ENCODE measurements around the gene OR4D1.

- TF ChIP-seq CTCF (IDR thresholded peaks at IDR 0.05) (no peak), POLR2A (IDR thresholded peaks at IDR 0.05) (no peak), EP300 (IDR thresholded peaks at IDR 0.05) (no peak)
Observed at GRCh38 chr17:58158181-58158580, 10.0 kb downstream of the OR4D1 start.
